ENCODE results near the gene KCTD12.
"Not testable (repeated sequence)": the region's sequence is repeated elsewhere in the genome, so short reads cannot be mapped to it uniquely, and the experiment has no call there.

The KCTD12 gene

DNA sequence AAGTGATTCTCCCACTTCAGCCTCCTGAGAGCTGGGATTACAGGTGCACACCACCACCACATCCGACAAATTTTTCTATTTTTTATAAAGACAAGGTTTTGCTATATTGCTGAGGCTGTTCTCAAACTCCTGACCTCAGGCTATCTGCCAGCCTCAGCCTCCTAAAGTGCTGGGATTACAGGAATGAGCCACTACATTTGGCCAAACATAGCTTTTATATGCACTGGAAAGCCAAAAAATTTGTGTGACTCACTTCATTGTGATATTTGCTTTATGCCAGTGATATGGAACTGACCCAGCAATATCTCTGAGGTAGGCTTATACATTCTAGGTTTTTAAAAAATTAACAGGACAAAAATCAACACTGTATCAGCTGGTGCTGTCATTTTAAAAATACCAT, 35.3 kb upstream of the KCTD12 start:
- H3K79me2 ChIP-seq (ENCODE audit: low read length) = no peaks in the 10 kb centered on the region
- H3K4me3 ChIP-seq (ENCODE audit: low read length) = no peak overlapping the region
- H2AFZ ChIP-seq (ENCODE audit: low read depth, low read length) = no peak overlapping the region
- H3K27me3 ChIP-seq (ENCODE audit: low read depth, low read length) = no peaks in the 10 kb centered on the region
- no peaks in the 10 kb centered on the region for H3K36me3 ChIP-seq (replicated peaks; ENCODE audit: low read depth, low read length)
- no peaks in the 10 kb centered on the region for H3K4me1 ChIP-seq (ENCODE audit: low read length)
- no peaks in the 10 kb centered on the region for H3K9me3 ChIP-seq (ENCODE audit: insufficient read depth, low read length)
- H3K4me2 ChIP-seq (ENCODE audit: low read length) = no peak overlapping the region
- TF ChIP-seq, protein P1, sequence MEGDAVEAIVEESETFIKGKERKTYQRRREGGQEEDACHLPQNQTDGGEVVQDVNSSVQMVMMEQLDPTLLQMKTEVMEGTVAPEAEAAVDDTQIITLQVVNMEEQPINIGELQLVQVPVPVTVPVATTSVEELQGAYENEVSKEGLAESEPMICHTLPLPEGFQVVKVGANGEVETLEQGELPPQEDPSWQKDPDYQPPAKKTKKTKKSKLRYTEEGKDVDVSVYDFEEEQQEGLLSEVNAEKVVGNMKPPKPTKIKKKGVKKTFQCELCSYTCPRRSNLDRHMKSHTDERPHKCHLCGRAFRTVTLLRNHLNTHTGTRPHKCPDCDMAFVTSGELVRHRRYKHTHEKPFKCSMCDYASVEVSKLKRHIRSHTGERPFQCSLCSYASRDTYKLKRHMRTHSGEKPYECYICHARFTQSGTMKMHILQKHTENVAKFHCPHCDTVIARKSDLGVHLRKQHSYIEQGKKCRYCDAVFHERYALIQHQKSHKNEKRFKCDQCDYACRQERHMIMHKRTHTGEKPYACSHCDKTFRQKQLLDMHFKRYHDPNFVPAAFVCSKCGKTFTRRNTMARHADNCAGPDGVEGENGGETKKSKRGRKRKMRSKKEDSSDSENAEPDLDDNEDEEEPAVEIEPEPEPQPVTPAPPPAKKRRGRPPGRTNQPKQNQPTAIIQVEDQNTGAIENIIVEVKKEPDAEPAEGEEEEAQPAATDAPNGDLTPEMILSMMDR (IDR thresholded peaks at IDR 0.05; ENCODE audit: low read depth, low read length) = no peak
- no peak for TF ChIP-seq EZH2phosphoT487 (IDR thresholded peaks at IDR 0.05; ENCODE audit: low read depth)
- H4K20me1 ChIP-seq (ENCODE audit: insufficient read depth, low read length) = no peaks in the 10 kb centered on the region
- no peak overlapping the region for H3K27ac ChIP-seq (ENCODE audit: low read length)
- no peak overlapping the region for H3K9ac ChIP-seq (ENCODE audit: low read length)

- H4K20me1 ChIP-seq (ENCODE audit: insufficient read depth, low read length); H3K4me2 ChIP-seq (ENCODE audit: low read length); H3K4me3 ChIP-seq (ENCODE audit: low read length); H3K4me1 ChIP-seq (ENCODE audit: low read length); H3K27ac ChIP-seq (ENCODE audit: low read length); H3K9me3 ChIP-seq (ENCODE audit: insufficient read depth, low read length); H3K27me3 ChIP-seq (ENCODE audit: low read depth, low read length); H3K36me3 ChIP-seq (replicated peaks; ENCODE audit: low read depth, low read length); H2AFZ ChIP-seq (ENCODE audit: low read depth, low read length); H3K9ac ChIP-seq (ENCODE audit: low read length); H3K79me2 ChIP-seq (ENCODE audit: low read length): not testable (repeated sequence)
Measured at GRCh38 chr13:76917755-76918481, 31.7 kb upstream of the KCTD12 start.

DNA sequence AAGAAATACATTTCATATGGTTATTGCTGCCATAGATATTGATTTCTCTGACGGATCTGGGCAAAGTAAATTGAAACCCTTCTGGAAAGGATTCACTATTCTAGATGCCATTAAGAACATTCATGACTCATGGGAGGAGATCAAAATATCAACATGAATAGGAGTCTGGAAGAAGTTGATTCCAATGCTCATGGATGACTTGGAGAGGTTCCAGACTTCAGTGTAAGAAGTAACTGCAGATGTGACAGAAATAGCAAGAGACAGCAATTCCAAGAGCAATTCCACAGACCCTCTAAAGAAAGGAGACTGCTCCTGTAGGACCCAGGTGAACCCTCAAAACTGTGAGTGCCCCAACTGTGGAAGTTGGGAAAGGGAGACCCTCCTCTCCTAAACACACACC, 30.9 kb upstream of the KCTD12 start:
- Histone ChIP-seq H3K9ac (ENCODE audit: low read length) (no peak overlapping the region), H3K27me3 (ENCODE audit: low read depth, low read length) (no peaks in the 10 kb centered on the region), H3K79me2 (ENCODE audit: low read length) (no peaks in the 10 kb centered on the region), H3K27ac (ENCODE audit: low read length) (no peak overlapping the region), H2AFZ (ENCODE audit: low read depth, low read length) (no peak overlapping the region), H3K4me1 (ENCODE audit: low read length) (no peaks in the 10 kb centered on the region), H3K4me2 (ENCODE audit: low read length) (no peak overlapping the region), H3K4me3 (ENCODE audit: low read length) (no peak overlapping the region), H4K20me1 (ENCODE audit: insufficient read depth, low read length) (no peaks in the 10 kb centered on the region), H3K9me3 (ENCODE audit: insufficient read depth, low read length) (no peaks in the 10 kb centered on the region), H3K36me3 (replicated peaks; ENCODE audit: low read depth, low read length) (no peaks in the 10 kb centered on the region)
- TF ChIP-seq, protein P1 (IDR thresholded peaks at IDR 0.05; ENCODE audit: low read depth, low read length) = no peak
- TF ChIP-seq EZH2phosphoT487 (IDR thresholded peaks at IDR 0.05; ENCODE audit: low read depth) = no peak

GRCh38 chr13:76913898-76914297, 27.7 kb upstream of the KCTD12 start:
- no peak for TF ChIP-seq EZH2phosphoT487 (IDR thresholded peaks at IDR 0.05; ENCODE audit: low read depth)
- TF ChIP-seq, protein P1 (IDR thresholded peaks at IDR 0.05; ENCODE audit: low read depth, low read length) = no peak
- Histone ChIP-seq H3K27me3 (ENCODE audit: low read depth, low read length) (no peaks in the 10 kb centered on the region), H3K79me2 (ENCODE audit: low read length) (no peaks in the 10 kb centered on the region)

More at GRCh38 chr13:76913898-76914297, 27.7 kb upstream of the KCTD12 start:
- Histone ChIP-seq H4K20me1 (ENCODE audit: insufficient read depth, low read length) (no peaks in the 10 kb centered on the region), H2AFZ (ENCODE audit: low read depth, low read length) (no peak overlapping the region), H3K4me1 (ENCODE audit: low read length) (no peaks in the 10 kb centered on the region), H3K4me2 (ENCODE audit: low read length) (no peak overlapping the region), H3K9ac (ENCODE audit: low read length) (no peak overlapping the region), H3K4me3 (ENCODE audit: low read length) (no peak overlapping the region), H3K27ac (ENCODE audit: low read length) (no peak overlapping the region), H3K9me3 (ENCODE audit: insufficient read depth, low read length) (no peaks in the 10 kb centered on the region), H3K36me3 (replicated peaks; ENCODE audit: low read depth, low read length) (no peaks in the 10 kb centered on the region)
